Brain microvascular endothelial cell (primary cell): ENCODE measurements around the gene PHLDB2.

Experiments
- DNase-seq: peaks from one replicate; pipeline ENCODE4 v3.0.0-alpha.2; 2020
- H3K27ac ChIP-seq: fragments of 250-450 bp; sonication (Bioruptor Pico); 2 replicates; pipeline ENCODE4 v1.5.1; 2020; ENCODE audit warnings: mild to moderate bottlenecking, moderate library complexity
- H3K27me3 ChIP-seq: fragments of 250-450 bp; sonication (Bioruptor Pico); replicated peaks from 2 replicates; pipeline ENCODE4 v1.5.1; 2020; ENCODE audit warnings: mild to moderate bottlenecking
- H3K36me3 ChIP-seq: fragments of 250-450 bp; sonication (Bioruptor Pico); replicated peaks from 2 replicates; pipeline ENCODE4 v1.5.1; 2020; ENCODE audit warnings: mild to moderate bottlenecking
- H3K4me3 ChIP-seq: 2 replicates; pipeline ENCODE4 v1.5.1; 2011; ENCODE audit warnings: low read depth, mild to moderate bottlenecking, control low read depth, low read length, moderate library complexity
- in situ Hi-C: cut with HindIII; loops from 2 replicates; pipeline ENCODE4 v1.10.0; 2017; ENCODE audit warnings: low sequenced_read_pairs, low pct_ligation_motif_present
- TF ChIP-seq, protein P1 (sequence below): IDR thresholded peaks from 2 replicates; pipeline ENCODE4 v1.5.1; 2011; ENCODE audit warnings: low read depth, mild to moderate bottlenecking, moderate library complexity, low read length, control low read depth, inconsistent platforms; ENCODE audit errors: missing control alignments

Gene PHLDB2

DNA sequence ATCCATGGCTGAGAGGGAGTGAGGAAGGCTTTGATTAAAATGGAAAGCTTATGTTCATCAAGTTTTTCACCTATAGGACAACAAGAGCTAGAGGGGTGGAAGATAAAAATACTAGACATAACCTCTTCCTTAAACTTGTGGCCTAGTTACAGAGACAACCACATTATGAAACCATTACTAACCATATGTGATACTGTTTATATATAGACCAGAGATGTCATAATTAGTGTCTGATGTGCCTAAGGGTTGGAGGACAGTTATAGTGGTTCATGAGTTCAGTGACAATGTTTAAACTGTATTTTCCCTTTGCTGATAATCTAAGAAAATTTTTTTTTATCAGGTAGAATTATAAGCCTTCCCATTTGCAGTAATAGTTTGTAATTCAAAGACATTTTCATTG, 23.7 kb downstream of the PHLDB2 start:
- Histone ChIP-seq H3K27me3 (no peaks in the 10 kb centered on the region), H3K27ac (no peak overlapping the region), H3K36me3 (peaks cover 12% of the 10 kb centered on the region), H3K4me3 (no peak overlapping the region)
- in situ Hi-C loops: no loop called here
- DNase-seq: no peak
- TF ChIP-seq, protein P1, sequence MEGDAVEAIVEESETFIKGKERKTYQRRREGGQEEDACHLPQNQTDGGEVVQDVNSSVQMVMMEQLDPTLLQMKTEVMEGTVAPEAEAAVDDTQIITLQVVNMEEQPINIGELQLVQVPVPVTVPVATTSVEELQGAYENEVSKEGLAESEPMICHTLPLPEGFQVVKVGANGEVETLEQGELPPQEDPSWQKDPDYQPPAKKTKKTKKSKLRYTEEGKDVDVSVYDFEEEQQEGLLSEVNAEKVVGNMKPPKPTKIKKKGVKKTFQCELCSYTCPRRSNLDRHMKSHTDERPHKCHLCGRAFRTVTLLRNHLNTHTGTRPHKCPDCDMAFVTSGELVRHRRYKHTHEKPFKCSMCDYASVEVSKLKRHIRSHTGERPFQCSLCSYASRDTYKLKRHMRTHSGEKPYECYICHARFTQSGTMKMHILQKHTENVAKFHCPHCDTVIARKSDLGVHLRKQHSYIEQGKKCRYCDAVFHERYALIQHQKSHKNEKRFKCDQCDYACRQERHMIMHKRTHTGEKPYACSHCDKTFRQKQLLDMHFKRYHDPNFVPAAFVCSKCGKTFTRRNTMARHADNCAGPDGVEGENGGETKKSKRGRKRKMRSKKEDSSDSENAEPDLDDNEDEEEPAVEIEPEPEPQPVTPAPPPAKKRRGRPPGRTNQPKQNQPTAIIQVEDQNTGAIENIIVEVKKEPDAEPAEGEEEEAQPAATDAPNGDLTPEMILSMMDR: no peak

DNA sequence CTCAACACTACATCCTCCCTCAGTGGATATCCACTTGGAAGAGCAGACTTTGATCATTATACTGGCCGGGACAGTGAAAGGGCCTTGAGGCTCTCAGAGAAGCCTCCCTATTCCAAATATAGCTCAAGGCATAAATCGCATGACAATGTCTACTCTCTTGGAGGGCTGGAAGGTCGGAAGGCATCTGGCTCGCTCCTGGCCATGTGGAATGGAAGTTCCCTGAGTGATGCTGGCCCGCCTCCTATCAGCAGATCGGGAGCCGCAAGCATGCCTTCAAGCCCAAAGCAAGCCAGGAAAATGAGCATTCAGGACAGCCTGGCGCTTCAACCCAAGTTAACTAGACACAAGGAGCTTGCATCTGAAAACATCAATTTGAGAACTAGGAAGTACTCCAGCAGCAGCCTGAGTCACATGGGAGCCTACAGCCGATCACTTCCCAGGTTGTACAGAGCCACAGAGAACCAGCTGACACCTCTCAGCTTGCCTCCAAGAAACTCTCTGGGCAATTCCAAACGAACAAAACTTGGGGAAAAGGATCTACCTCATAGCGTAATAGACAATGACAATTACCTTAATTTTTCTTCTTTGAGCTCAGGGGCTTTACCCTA, 25.4 kb downstream of the PHLDB2 start:
- H3K36me3 ChIP-seq: peaks cover 12% of the 10 kb centered on the region
- in situ Hi-C loops: no loop called here
- H3K27ac ChIP-seq: no peak overlapping the region
- no peak overlapping the region for H3K4me3 ChIP-seq
- H3K27me3 ChIP-seq: no peaks in the 10 kb centered on the region
- TF ChIP-seq, protein P1: no peak
- no peak for DNase-seq

DNA sequence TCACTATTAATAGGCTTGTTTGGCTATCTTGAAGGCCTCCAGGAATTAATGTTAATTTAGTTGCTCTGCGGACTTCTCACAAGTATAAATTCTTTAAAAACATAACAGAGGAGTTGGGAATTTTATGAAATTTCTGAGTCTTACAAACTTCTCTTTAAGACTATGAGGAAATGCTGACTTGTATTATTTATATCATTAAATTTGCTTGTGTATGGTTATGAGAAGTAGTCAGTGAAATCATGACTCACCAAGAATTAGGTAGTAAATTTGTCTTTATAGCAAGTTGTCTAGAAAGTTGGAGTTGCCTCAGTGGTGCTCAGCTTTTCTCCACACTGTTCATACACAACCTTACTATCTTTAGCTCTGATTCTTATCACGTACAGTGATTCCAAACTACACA, 26.5 kb downstream of the PHLDB2 start:
- no peak overlapping the region for H3K27ac ChIP-seq

DNA sequence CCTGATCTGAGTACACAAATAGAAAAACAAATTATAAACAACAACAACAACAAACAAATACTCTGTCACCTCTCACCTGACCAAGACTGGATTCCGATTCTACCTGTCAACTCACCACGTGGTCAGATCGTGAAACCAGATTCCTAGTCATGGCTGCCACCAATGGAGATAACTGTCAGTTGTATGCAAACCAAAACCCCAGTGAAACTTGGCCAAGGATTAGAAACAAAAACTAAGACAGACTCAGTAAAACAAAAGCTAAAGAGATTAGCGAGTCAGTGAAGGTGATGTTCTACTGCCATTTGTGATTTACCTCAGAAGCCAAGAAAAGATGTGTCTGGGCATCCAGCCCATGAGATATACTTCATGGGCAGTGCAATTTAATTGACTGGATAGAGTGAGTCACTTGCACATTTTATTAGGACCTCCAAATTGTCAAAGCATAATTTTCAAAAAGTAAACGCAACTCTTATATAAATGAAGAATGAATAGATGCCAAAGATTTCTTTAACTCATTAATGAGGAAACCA, 31.1 kb downstream of the PHLDB2 start:
- H3K27ac ChIP-seq: no peak overlapping the region
- H3K36me3 ChIP-seq: peaks cover 4% of the 10 kb centered on the region
- no peak for DNase-seq
- TF ChIP-seq, protein P1: no peak
- H3K27me3 ChIP-seq: no peaks in the 10 kb centered on the region
- H3K4me3 ChIP-seq: no peak overlapping the region
- in situ Hi-C loops: no loop called here

More for the DNA sequence above, 26.5 kb downstream of the PHLDB2 start:
- in situ Hi-C loops: no loop called here
- no peak overlapping the region for H3K4me3 ChIP-seq
- H3K36me3 ChIP-seq: peaks cover 12% of the 10 kb centered on the region
- no peak for DNase-seq
- TF ChIP-seq, protein P1: no peak
- no peaks in the 10 kb centered on the region for H3K27me3 ChIP-seq

DNA sequence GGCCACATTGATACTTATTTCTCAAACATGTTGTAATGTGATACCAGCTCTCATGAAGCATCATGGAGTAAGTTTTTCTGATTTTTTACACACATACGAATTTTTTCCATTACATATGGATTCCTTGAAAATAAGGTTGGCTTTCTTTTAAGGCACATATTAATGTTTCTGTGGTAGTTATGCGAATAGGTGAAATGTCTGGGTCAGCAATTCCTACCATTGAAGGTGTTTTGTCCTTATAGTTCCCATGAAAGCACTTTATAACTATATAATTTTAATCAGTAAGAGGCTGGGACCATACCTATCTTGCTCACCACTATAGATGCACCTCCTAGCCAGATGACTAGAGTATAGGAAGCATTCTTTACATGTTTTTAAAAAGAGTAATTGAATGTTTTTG, 33.0 kb downstream of the PHLDB2 start:
- DNase-seq: no peak
- Histone ChIP-seq H3K27ac (no peak overlapping the region), H3K27me3 (no peaks in the 10 kb centered on the region), H3K4me3 (no peak overlapping the region), H3K36me3 (no peaks in the 10 kb centered on the region)
- in situ Hi-C loops: no loop called here
- TF ChIP-seq, protein P1: no peak

DNA sequence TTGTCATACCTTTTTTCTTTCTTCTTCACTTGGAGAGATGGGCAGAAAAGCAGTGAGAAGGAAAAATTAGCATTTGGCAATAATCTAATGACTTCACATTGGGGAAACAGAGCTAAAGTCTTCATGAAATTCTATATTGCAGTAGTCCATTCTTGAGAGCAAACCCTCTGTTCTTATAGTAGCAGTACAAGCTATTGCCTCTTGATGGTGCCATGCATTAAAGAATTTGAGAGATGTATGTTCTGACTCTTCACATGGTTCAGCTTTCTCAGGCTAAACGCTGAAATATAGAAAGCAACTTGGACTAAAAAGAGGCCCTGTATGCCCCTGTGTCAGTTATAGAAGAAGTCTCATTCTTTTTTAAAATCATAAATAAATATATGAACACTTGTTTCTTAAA, 36.0 kb downstream of the PHLDB2 start:
- H3K36me3 ChIP-seq: peaks cover 8% of the 10 kb centered on the region
- in situ Hi-C loops: no loop called here
- no peaks in the 10 kb centered on the region for H3K27me3 ChIP-seq
- no peak overlapping the region for H3K4me3 ChIP-seq
- DNase-seq: peak; percentile 47
- TF ChIP-seq, protein P1: peak; percentile 60
- no peak overlapping the region for H3K27ac ChIP-seq
